ENCODE measurements around the gene RAMP1.
"Not testable (repeated sequence)": the region's sequence is repeated elsewhere in the genome, so short reads cannot be mapped to it uniquely, and the experiment has no call there.

The RAMP1 gene

GRCh38 chr2:237862528-237862895 lies 3.1 kb downstream of the RAMP1 start:
- no peaks in the 10 kb centered on the region for H3K36me3 ChIP-seq
- TF ChIP-seq Cebpa-rat (IDR thresholded peaks at IDR 0.05) = no peak
- H3K9me3 ChIP-seq = no peaks in the 10 kb centered on the region
- H3K27me3 ChIP-seq = peaks cover 49% of the 10 kb centered on the region
- H3K9ac ChIP-seq = no peak overlapping the region
- no peak overlapping the region for H3K4me2 ChIP-seq
- no peaks in the 10 kb centered on the region for H3K4me1 ChIP-seq
- H3K4me3 ChIP-seq = no peak overlapping the region
- peaks cover 23% of the 10 kb centered on the region; the same call in 1 of the 2 replicates for H4K20me1 ChIP-seq
- no peak overlapping the region for H3K27ac ChIP-seq

GRCh38 chr2:237863102-237863511 lies 3.7 kb downstream of the RAMP1 start:
- no peaks in the 10 kb centered on the region for H3K9me3 ChIP-seq
- H3K36me3 ChIP-seq = no peaks in the 10 kb centered on the region
- H3K27me3 ChIP-seq = peaks cover 43% of the 10 kb centered on the region
- no peak overlapping the region for H3K27ac ChIP-seq
- no peak overlapping the region for H3K9ac ChIP-seq
- TF ChIP-seq Cebpa-rat (IDR thresholded peaks at IDR 0.05) = no peak
- no peak overlapping the region for H3K4me2 ChIP-seq
- peaks cover 23% of the 10 kb centered on the region; the same call in 1 of the 2 replicates for H4K20me1 ChIP-seq
- no peak overlapping the region for H3K4me3 ChIP-seq
- peaks cover 3% of the 10 kb centered on the region; the same call in 1 of the 2 replicates for H3K4me1 ChIP-seq

DNA sequence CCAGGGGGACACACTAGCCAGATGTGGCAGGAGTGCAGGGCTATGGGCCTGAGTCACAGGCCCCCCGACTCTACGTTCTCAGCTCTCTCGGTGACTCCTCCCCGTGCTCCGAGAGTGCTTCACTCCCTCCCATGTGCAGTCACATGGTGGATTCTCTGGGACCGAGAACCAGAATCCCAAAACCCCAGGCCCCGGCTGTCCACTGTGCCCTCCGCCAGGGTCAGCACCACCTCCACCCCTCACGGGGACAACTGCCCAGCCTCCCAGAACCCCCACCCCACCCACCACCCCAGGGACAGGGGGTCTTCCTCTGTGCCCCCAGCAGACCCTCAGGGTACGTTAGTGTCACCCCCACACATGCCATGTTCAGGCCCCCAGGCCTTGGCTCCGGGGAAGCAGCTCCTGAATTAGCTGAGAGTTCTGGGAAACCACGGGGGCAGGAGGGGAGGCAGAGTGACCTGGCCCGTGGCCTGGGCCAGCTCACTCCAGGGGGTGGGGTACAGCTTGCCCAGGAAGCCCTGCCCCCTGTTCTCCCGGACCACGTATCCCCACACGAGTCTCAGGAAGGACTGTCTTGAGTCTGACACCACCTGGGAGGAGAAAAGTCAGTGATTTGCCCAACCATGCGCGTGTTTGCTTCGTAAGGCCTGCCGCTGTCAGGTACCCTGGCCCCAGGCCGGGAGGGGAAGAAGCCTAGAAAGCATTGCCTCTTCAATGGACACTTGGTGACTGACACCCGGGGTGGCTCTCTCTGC lies 4.4 kb downstream of the RAMP1 start:
- H3K9me3 ChIP-seq = no peaks in the 10 kb centered on the region
- no peak overlapping the region for H3K4me3 ChIP-seq
- no peak overlapping the region for H3K9ac ChIP-seq
- no peaks in the 10 kb centered on the region for H3K36me3 ChIP-seq
- no peak overlapping the region for H3K27ac ChIP-seq
- peaks cover 18% of the 10 kb centered on the region; the same call in 1 of the 2 replicates for H4K20me1 ChIP-seq
- H3K27me3 ChIP-seq = peaks cover 36% of the 10 kb centered on the region
- TF ChIP-seq Cebpa-rat (IDR thresholded peaks at IDR 0.05) = no peak
- H3K4me2 ChIP-seq = no peak overlapping the region
- peaks cover 11% of the 10 kb centered on the region for H3K4me1 ChIP-seq

GRCh38 chr2:237864444-237864931 lies 5.1 kb downstream of the RAMP1 start:
- Histone ChIP-seq H3K9me3 (no peaks in the 10 kb centered on the region), H3K4me1 (peaks cover 17% of the 10 kb centered on the region), H3K27me3 (peaks cover 29% of the 10 kb centered on the region), H3K36me3 (no peaks in the 10 kb centered on the region), H3K4me2 (no peak overlapping the region), H3K4me3 (no peak overlapping the region), H3K9ac (no peak overlapping the region), H3K27ac (no peak overlapping the region), H4K20me1 (peaks cover 12% of the 10 kb centered on the region; the same call in 1 of the 2 replicates)
- no peak for TF ChIP-seq Cebpa-rat (IDR thresholded peaks at IDR 0.05)

DNA sequence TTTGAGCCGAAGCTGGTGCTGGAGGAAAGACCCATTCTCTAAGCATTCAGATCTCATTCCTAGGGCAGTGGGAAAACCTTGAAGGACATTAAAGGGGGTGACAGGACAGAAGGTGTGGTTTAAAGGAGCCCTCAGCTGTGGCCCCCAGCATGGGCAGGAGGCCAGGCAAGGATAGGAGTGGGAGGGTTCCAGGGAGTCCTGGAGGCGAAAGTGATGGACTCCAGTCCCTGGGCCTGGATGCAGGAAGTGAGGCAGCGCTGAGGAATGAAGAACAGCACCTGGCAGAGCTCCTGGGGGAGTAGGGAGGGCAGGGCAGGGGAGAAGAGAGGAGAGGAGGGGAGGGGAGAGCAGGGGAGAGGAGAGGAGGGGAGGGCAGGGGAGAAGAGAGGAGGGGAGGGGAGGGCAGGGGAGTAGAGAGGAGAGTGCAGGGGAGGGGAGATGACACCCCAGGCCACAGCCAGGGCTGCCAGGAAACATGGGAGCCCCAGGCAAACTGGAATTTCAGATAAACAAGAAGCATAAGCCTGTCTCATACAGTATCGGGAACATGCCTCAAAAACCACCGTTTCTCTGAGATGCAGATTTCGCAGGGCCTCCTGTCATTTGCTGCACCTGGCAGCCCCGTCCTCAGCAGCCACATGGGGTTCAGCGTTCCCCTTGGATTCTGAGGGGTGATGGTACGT lies 5.7 kb downstream of the RAMP1 start:
- Histone ChIP-seq H3K4me2 (no peak overlapping the region), H4K20me1 (peaks cover 10% of the 10 kb centered on the region; the same call in 1 of the 2 replicates), H3K27me3 (peaks cover 23% of the 10 kb centered on the region), H3K4me3 (no peak overlapping the region), H3K36me3 (no peaks in the 10 kb centered on the region), H3K27ac (no peak overlapping the region), H3K9me3 (no peaks in the 10 kb centered on the region), H3K4me1 (peaks cover 19% of the 10 kb centered on the region), H3K9ac (no peak overlapping the region)
- no peak for TF ChIP-seq Cebpa-rat (IDR thresholded peaks at IDR 0.05)

DNA sequence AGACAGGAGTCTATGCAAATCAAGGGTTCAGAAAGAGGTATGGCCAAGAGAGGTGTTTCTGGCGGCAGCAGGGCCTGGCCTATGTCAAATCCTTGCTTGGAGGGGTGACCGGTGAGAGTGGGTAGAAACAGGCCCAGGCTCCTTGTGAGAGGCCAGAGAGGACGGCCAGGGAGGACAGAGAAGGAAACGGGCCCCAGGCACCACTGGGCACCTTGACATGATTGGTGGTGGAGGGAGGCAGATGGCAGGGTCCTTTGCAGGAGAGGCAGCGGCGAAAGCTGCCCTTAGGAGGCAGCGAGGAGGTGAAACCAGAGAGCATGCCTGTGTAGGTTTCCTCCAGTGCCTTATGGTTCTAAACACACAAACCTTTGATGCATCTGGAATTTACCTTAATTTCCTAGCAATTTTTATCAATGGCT lies 6.2 kb downstream of the RAMP1 start:
- H3K4me3 ChIP-seq = no peak overlapping the region
- H3K27me3 ChIP-seq = peaks cover 18% of the 10 kb centered on the region
- no peaks in the 10 kb centered on the region for H3K36me3 ChIP-seq
- H3K9ac ChIP-seq = no peak overlapping the region
- H3K4me2 ChIP-seq = no peak overlapping the region
- no peak for TF ChIP-seq Cebpa-rat (IDR thresholded peaks at IDR 0.05)
- H3K9me3 ChIP-seq = no peaks in the 10 kb centered on the region
- H3K27ac ChIP-seq = no peak overlapping the region
- H4K20me1 ChIP-seq = peaks cover 5% of the 10 kb centered on the region; the same call in 1 of the 2 replicates
- H3K4me1 ChIP-seq = peaks cover 19% of the 10 kb centered on the region

DNA sequence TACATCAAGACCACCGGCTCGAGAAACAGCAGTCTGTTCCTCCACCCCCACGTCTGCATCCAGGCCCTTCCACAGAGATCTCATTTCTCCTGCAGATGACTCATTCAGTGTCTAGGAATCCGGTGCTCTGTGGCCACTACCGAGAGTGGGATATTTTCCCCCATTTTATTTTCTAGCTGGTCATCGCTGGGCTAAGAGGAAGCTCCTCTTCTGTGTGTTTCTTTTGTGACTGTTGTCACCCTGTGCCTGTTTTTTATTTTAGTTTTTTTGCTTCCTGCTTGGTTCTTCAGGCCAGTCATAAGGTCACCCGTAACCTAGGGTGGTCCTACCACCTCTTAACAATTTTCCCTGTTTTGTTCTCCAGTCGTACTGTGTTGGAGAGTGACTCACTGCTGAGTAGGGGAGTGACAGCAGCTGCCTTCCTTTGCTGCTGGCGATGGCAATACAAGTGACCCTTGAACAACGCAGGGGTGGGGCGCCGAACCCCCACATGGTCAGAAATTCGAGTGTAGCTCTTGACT lies 6.7 kb downstream of the RAMP1 start:
- Histone ChIP-seq H3K9me3 (no peaks in the 10 kb centered on the region), H3K4me1 (peaks cover 23% of the 10 kb centered on the region), H4K20me1 (no peaks in the 10 kb centered on the region; the same call in 1 of the 2 replicates), H3K27me3 (peaks cover 13% of the 10 kb centered on the region), H3K36me3 (no peaks in the 10 kb centered on the region), H3K27ac (no peak overlapping the region), H3K4me3 (no peak overlapping the region), H3K4me2 (no peak overlapping the region), H3K9ac (no peak overlapping the region)
- no peak for TF ChIP-seq Cebpa-rat (IDR thresholded peaks at IDR 0.05)

DNA sequence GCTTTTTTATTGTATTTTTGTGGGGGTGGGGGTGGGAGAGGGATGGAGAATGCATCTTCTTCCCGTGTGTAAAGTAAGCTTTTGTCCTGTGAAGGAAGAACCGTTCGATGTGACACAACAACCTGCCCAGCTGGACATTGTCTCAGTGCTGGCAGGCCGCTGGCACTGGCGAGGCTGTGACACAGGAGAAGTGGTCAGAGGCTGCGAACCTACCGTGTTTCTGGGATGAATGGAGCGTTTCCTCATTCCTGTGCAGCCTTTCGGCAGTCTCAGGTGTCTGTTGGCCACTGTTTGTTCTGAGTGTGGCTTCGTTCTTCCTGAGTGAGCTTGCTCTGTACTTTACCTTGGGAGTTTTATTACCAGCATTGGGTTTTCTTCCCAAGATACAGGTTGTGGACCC lies 8.0 kb downstream of the RAMP1 start:
- peaks cover 37% of the 10 kb centered on the region for H3K4me1 ChIP-seq

GRCh38 chr2:237868074-237868473 lies 8.7 kb downstream of the RAMP1 start:
- not testable (repeated sequence) for H3K4me3 ChIP-seq, H3K9me3 ChIP-seq, H3K9ac ChIP-seq, H3K27ac ChIP-seq, H3K27me3 ChIP-seq, H3K36me3 ChIP-seq, H4K20me1 ChIP-seq
- peaks cover 38% of the 10 kb centered on the region for H3K4me1 ChIP-seq
- H3K4me2 ChIP-seq = peak overlapping the region; percentile 56; the same call in 1 of the 2 replicates

More for the DNA sequence above, 8.0 kb downstream of the RAMP1 start:
- no peaks in the 10 kb centered on the region for H4K20me1 ChIP-seq
- no peaks in the 10 kb centered on the region; the same call in 1 of the 2 replicates for H3K27me3 ChIP-seq
- H3K4me2 ChIP-seq = 0 out of 2 replicates have a peak overlapping the region, but pooled peaks have one; percentile 56
- H3K27ac ChIP-seq = no peak overlapping the region
- H3K4me3 ChIP-seq = no peak overlapping the region
- H3K36me3 ChIP-seq = no peaks in the 10 kb centered on the region
- H3K9me3 ChIP-seq = no peaks in the 10 kb centered on the region
- TF ChIP-seq Cebpa-rat (IDR thresholded peaks at IDR 0.05) = no peak
- no peak overlapping the region for H3K9ac ChIP-seq
